K562 (cell line): ENCODE data around the gene MYADML2. TPM values are rescaled to one million over a fixed set of nuclear protein-coding genes. Genes with fewer than 3 reads are reported as not detected.

ENCODE experiments used
- AFF4 ChIP-seq: sonication (generic); formaldehyde crosslinking; IDR thresholded peaks from 2 replicates; pipeline ENCODE4 v1.8.0; 2023; ENCODE audit warnings: mild to moderate bottlenecking, missing genetic modification reagents
- CC2D1A ChIP-seq: fragments of 450-650 bp; IDR thresholded peaks from 2 replicates; pipeline ENCODE4 v1.6.1; 2017; ENCODE audit warnings: mild to moderate bottlenecking
- CHCHD3 ChIP-seq: fragments of 250-450 bp; sonication (Bioruptor Pico); IDR thresholded peaks from 2 replicates; pipeline ENCODE4 v2.1.2; 2022; ENCODE audit warnings: mild to moderate bottlenecking
- CREM ChIP-seq: IDR thresholded peaks from 2 replicates; pipeline ENCODE4 v1.6.1; 2014; ENCODE audit warnings: antibody characterized with exemption, low read depth
- EHMT2 ChIP-seq: fragments of 450-650 bp; IDR thresholded peaks from 2 replicates; pipeline ENCODE4 v1.6.1; 2018; ENCODE audit warnings: antibody characterized with exemption
- FOXK2 ChIP-seq, 2 experiments: fragments of 450-650 bp; IDR thresholded peaks in 1 of 2; conservative IDR thresholded peaks in 1 of 2; 2 replicates each; pipeline ENCODE4 v1.6.1; 2016; ENCODE audit warnings: low read depth in 2 of 2, mild to moderate bottlenecking in 1 of 2
- GABPA ChIP-seq: fragments of 200-800 bp; sonication (Bioruptor generic); conservative IDR thresholded peaks from 2 replicates; pipeline ENCODE4 v1.6.1; 2016; ENCODE audit warnings: low read depth, missing genetic modification characterization, missing compliant biosample characterization
- MAZ ChIP-seq, 2 experiments: fragments of 450-650 bp in 1 of 2; sonication (generic) in 1 of 2; formaldehyde crosslinking; IDR thresholded peaks in 1 of 2; conservative IDR thresholded peaks in 1 of 2; 2 replicates each; pipeline versions ENCODE4 v1.4.0 to v1.5.0; 2020; ENCODE audit warnings: mild to moderate bottlenecking in 1 of 2, missing genetic modification reagents in 1 of 2
- MEF2A ChIP-seq: IDR thresholded peaks from 2 replicates; pipeline ENCODE4 v1.6.1; 2011; ENCODE audit warnings: low read depth, mild to moderate bottlenecking, low read length, moderate library complexity; ENCODE audit not compliant: control insufficient read depth
- PHF8 ChIP-seq: fragments of 200-600 bp; sonication (generic); IDR thresholded peaks from 2 replicates; pipeline ENCODE4 v1.6.1; 2012; ENCODE audit warnings: mixed run types, mild to moderate bottlenecking, inconsistent platforms, low read length, moderate library complexity, borderline replicate concordance
- POLR2G ChIP-seq: fragments of 200-400 bp; formaldehyde crosslinking; IDR thresholded peaks from 2 replicates; pipeline ENCODE4 v1.6.1; 2017; ENCODE audit warnings: low read depth, mild to moderate bottlenecking, antibody characterized with exemption, low read length, moderate library complexity
- RCOR1 ChIP-seq, 2 experiments: IDR thresholded peaks; 2 replicates each; pipeline ENCODE4 v1.6.1; 2012; ENCODE audit warnings: low read depth in 2 of 2, low read length in 2 of 2, borderline replicate concordance in 1 of 2, improper control_type of control experiment in 1 of 2
- RFX7 ChIP-seq: fragments of 250-450 bp; sonication (Bioruptor Pico); IDR thresholded peaks from 2 replicates; pipeline ENCODE4 v1.5.1; 2021; ENCODE audit warnings: mild to moderate bottlenecking
- SPI1 ChIP-seq: IDR thresholded peaks from 2 replicates; pipeline ENCODE4 v1.6.1; 2011; ENCODE audit warnings: low read depth, low read length, control low read depth, borderline replicate concordance
- STAG1 ChIP-seq: sonication (generic); formaldehyde crosslinking; IDR thresholded peaks from 2 replicates; pipeline ENCODE4 v1.5.0; 2020; ENCODE audit warnings: missing genetic modification reagents, borderline replicate concordance
- STAT5A ChIP-seq: IDR thresholded peaks from 2 replicates; pipeline ENCODE4 v1.6.1; 2012; ENCODE audit warnings: low read length, inconsistent platforms, borderline replicate concordance
- TARDBP ChIP-seq: fragments of 450-650 bp; IDR thresholded peaks from 2 replicates; pipeline ENCODE4 v1.6.1; 2016
- ZBTB1 ChIP-seq: sonication (generic); formaldehyde crosslinking; IDR thresholded peaks from 2 replicates; pipeline ENCODE4 v1.8.1; 2023; ENCODE audit warnings: missing genetic modification reagents, low read depth, mild to moderate bottlenecking, borderline replicate concordance
- ZBTB12 ChIP-seq: fragments of 250-450 bp; sonication (Bioruptor Pico); IDR thresholded peaks from 2 replicates; pipeline ENCODE4 v1.4.0; 2020
- ZNF197 ChIP-seq: fragments of 200-800 bp; sonication (Bioruptor generic); IDR thresholded peaks from 2 replicates; pipeline ENCODE4 v1.6.1; 2016; ENCODE audit warnings: low read depth, missing genetic modification characterization, missing compliant biosample characterization
- ZNF280B ChIP-seq: fragments of 250-450 bp; sonication (Bioruptor Pico); IDR thresholded peaks from 2 replicates; pipeline ENCODE4 v1.5.1; 2021; ENCODE audit warnings: mild to moderate bottlenecking
- ZNF384 ChIP-seq: IDR thresholded peaks from 2 replicates; pipeline ENCODE4 v1.6.1; 2012; ENCODE audit warnings: low read depth, low read length, improper control_type of control experiment
- ZNF785 ChIP-seq: fragments of 250-450 bp; sonication (Bioruptor Pico); IDR thresholded peaks from 2 replicates; pipeline ENCODE4 v1.4.0; 2020; ENCODE audit warnings: mild to moderate bottlenecking
- polyA plus RNA-seq, 8 experiments: library from polyadenylated mRNA; depleted of rRNA in 4 of 8; stranded (reverse) in 5 of 8; unstranded in 3 of 8; fragments of >200 nt; fragmentation: Nextera tagmentation in 2 of 8; fragmentation: Illumina TruSeq in 1 of 8; extraction: Ambion mirVana in 2 of 8; extraction: Trizol in 1 of 8; gene quantifications; 2 replicates each; pipeline versions ENCODE4 v1.2.1 to v1.2.3, GENCODE V29; 2011 to 2014; ENCODE audit warnings: inconsistent platforms in 1 of 8, missing spikeins in 1 of 8
- total RNA-seq, 7 experiments: library from RNA; depleted of rRNA in 6 of 7; stranded (reverse); fragments of >200 nt in 6 of 7; fragmentation: Illumina TruSeq in 2 of 7; extraction: Trizol in 2 of 7; gene quantifications; 2 replicates each; pipeline versions ENCODE4 v1.2.1 to v1.2.3, GENCODE V29; 2011 to 2021; ENCODE audit warnings: low replicate concordance in 1 of 7

Gene MYADML2
- total and polyA plus RNA-seq, 9 of the 15 experiments (the other 6 are each of a cell fraction or from before 2014, with no cell fraction given), result not detected

GRCh38 chr17:81977211-81977808 is 30.3 kb upstream of the MYADML2 start, which contains the start of gene ASPSCR1 (continued):
- TF ChIP-seq RCOR1 (IDR thresholded peaks at IDR 0.05; ENCODE audit: borderline replicate concordance in 1 of 2, low read depth in 2 of 2, low read length in 2 of 2), result peak in 1 of 2 experiments; percentile 32; a peak in 1 of 4 replicates
- peak; percentile 91 for TF ChIP-seq POLR2G
- no peak for TF ChIP-seq RFX7
- peak; percentile 71 for TF ChIP-seq ZBTB12 (CRISPR knock-in tag)
- peak in 1 of 2 experiments; percentile 51; a peak in 1 of 4 replicates for TF ChIP-seq FOXK2 (conservative IDR thresholded peaks at IDR 0.05 in 1 of 2, IDR thresholded peaks at IDR 0.05 in 1 of 2; ENCODE audit: low read depth in 2 of 2)
- no peak for TF ChIP-seq STAT5A
- TF ChIP-seq ZNF197 (CRISPR knock-in tag), result no peak
- TF ChIP-seq ZBTB1 (CRISPR knock-in tag), result peak; percentile 52; the same call in 1 of the 2 replicates
- no peak for TF ChIP-seq ZNF785 (CRISPR knock-in tag)
- TF ChIP-seq MEF2A, result peak; percentile 37; the same call in 1 of the 2 replicates
- peak; percentile 92 for TF ChIP-seq CREM
- TF ChIP-seq ZNF384, result peak; percentile 81
- TF ChIP-seq ZNF280B (CRISPR knock-in tag), result no peak
- TF ChIP-seq GABPA (tag), result peak; percentile 90
- TF ChIP-seq EHMT2, result no peak
- TF ChIP-seq AFF4 (CRISPR knock-in tag), result no peak
- TF ChIP-seq STAG1 (CRISPR knock-in tag), result no peak
- 0 out of 2 replicates have a peak, but pooled peaks have one; percentile 26 for TF ChIP-seq TARDBP
- peak; percentile 86; the same call in 1 of the 2 replicates for TF ChIP-seq PHF8
- peak; percentile 83 to 96 for TF ChIP-seq MAZ (CRISPR knock-in tag; conservative IDR thresholded peaks at IDR 0.05 in 1 of 2, IDR thresholded peaks at IDR 0.05 in 1 of 2)
- TF ChIP-seq CHCHD3 (CRISPR knock-in tag), result no peak
- no peak for TF ChIP-seq SPI1
- TF ChIP-seq CC2D1A, result no peak
